Mucosa of descending colon (tissue), 3 donors: ENCODE measurements around the gene COL5A1. TPM values are rescaled to one million over a fixed set of nuclear protein-coding genes. Genes with fewer than 3 reads are reported as not detected.

Experiments used
- ATAC-seq: fragments of 200-7000 bp; cut with Tn5 transposase; one replicate; pipeline ENCODE4 v1.9.1; 2020; ENCODE audit warnings: mild to moderate bottlenecking, moderate library complexity
- DNase-seq, 3 donors: peaks; one replicate each; pipeline ENCODE4 v3.0.0-alpha.2; 2020
- H3K36me3 ChIP-seq: fragments of 200-600 bp; one replicate; pipeline ENCODE4 v1.8.0; 2021; ENCODE audit warnings: low read depth, mild to moderate bottlenecking
- H3K4me1 ChIP-seq: fragments of 200-600 bp; one replicate; pipeline ENCODE4 v1.8.0; 2021; ENCODE audit warnings: low read depth, mild to moderate bottlenecking
- H3K4me3 ChIP-seq: fragments of 200-600 bp; one replicate; pipeline ENCODE4 v1.8.0; 2021; ENCODE audit warnings: mild to moderate bottlenecking
- H3K9me3 ChIP-seq: fragments of 200-600 bp; one replicate; pipeline ENCODE4 v1.8.0; 2021; ENCODE audit warnings: mild to moderate bottlenecking
- CTCF ChIP-seq: fragments of 200-600 bp; IDR thresholded peaks from one replicate; pipeline ENCODE4 v1.8.0; 2022; ENCODE audit warnings: antibody characterized with exemption, mild to moderate bottlenecking
- intact Hi-C, 2 donors: fragments of 100-400 bp; cut with DNase I in 1 of 2; cut with micrococcal nuclease in 1 of 2; formaldehyde crosslinking; loops; one replicate each; pipeline versions ENCODE4 v1.11.0 to v1.11.1; 2022; cut with DNase I, micrococcal nuclease
- total RNA-seq, 3 donors: library from RNA; stranded (reverse); fragmentation: NEBNext Ultra II Directional in 2 of 3; extraction: Animal tissue kit (Norgen Biotek cat#: 25700) in 2 of 3; gene quantifications; one replicate each; pipeline versions ENCODE4 v1.2.1 to v1.2.4, GENCODE V29; 2021 to 2023
- donor health status: DM: no; HTN: no; CAD: no; lungs with moderate emphysema.
- donor health status: DM: no; HTN: no; CAD: no.
- donor health status: DM: no; HTN: yes; CAD: no.

COL5A1 gene
- total RNA-seq, 3 donors from 2014 or later: 8.6 to 62.3 (median 22.2) TPM

- Histone ChIP-seq H3K4me3 (no peak overlapping the region), H3K36me3 (no peaks in the 10 kb centered on the region), H3K9me3 (peaks cover 2% of the 10 kb centered on the region), H3K4me1 (no peaks in the 10 kb centered on the region)
- DNase-seq (no peak), ATAC-seq (no peak)
- TF ChIP-seq CTCF: no peak
- intact Hi-C loops: no loop called here
Measured at GRCh38 chr9:134750450-134751155, 109.0 kb downstream of the COL5A1 start.

GRCh38 chr9:134751622-134752021 lies 110.0 kb downstream of the COL5A1 start:
- DNase-seq: no peak
- ATAC-seq: no peak

GRCh38 chr9:134752471-134753168 lies 111.0 kb downstream of the COL5A1 start:
- intact Hi-C loops: no loop called here
- Histone ChIP-seq H3K36me3 (no peaks in the 10 kb centered on the region), H3K9me3 (no peaks in the 10 kb centered on the region), H3K4me3 (no peak overlapping the region), H3K4me1 (no peaks in the 10 kb centered on the region)
- no peak for DNase-seq
- TF ChIP-seq CTCF: no peak
- no peak for ATAC-seq

More at GRCh38 chr9:134751622-134752021, 110.0 kb downstream of the COL5A1 start:
- H3K9me3 ChIP-seq: peaks cover 2% of the 10 kb centered on the region
- intact Hi-C loops: no loop called here
- no peaks in the 10 kb centered on the region for H3K36me3 ChIP-seq
- H3K4me1 ChIP-seq: no peaks in the 10 kb centered on the region
- H3K4me3 ChIP-seq: no peak overlapping the region
- TF ChIP-seq CTCF: no peak

GRCh38 chr9:134753191-134753590 lies 111.6 kb downstream of the COL5A1 start:
- H3K4me3 ChIP-seq: no peak overlapping the region
- ATAC-seq: no peak
- intact Hi-C loops: no loop called here
- DNase-seq: no peak
- no peaks in the 10 kb centered on the region for H3K4me1 ChIP-seq
- H3K36me3 ChIP-seq: no peaks in the 10 kb centered on the region
- H3K9me3 ChIP-seq: no peaks in the 10 kb centered on the region
- no peak for TF ChIP-seq CTCF

GRCh38 chr9:134755221-134755907 lies 113.8 kb downstream of the COL5A1 start:
- intact Hi-C loops: no loop called here
- ATAC-seq: no peak
- no peak overlapping the region for H3K4me3 ChIP-seq
- H3K36me3 ChIP-seq: no peaks in the 10 kb centered on the region
- no peaks in the 10 kb centered on the region for H3K4me1 ChIP-seq
- DNase-seq: no peak
- H3K9me3 ChIP-seq: no peaks in the 10 kb centered on the region
- no peak for TF ChIP-seq CTCF
